GM12878 (cell line): Measurements from ENCODE around the gene SDCCAG8. TPM values are rescaled to one million over a fixed set of nuclear protein-coding genes. Genes with fewer than 3 reads are reported as not detected.

Source experiments
- ATAC-seq: fragments of 200-7000 bp; cut with Tn5 transposase; 3 replicates; pipeline ENCODE4 v1.9.1; 2020; ENCODE audit warnings: mild to moderate bottlenecking, moderate library complexity
- BruUV-seq: library from RNA; stranded (reverse); fragments of 400-500 nt; replicated peaks from 2 replicates; lab custom pipeline; 2021; lab: Mats Ljungman, UMichigan
- CTCF ChIA-PET: fragments of 300-600 bp; sonication (Branson Sonifier 250); formaldehyde crosslinking; extraction: SDS; loops from one replicate; lab custom pipeline; 2021; ENCODE audit warnings: inconsistent platforms; lab: Yijun Ruan, JAX
- POLR2A ChIA-PET: fragments of 350-600 bp; formaldehyde crosslinking; extraction: SDS; loops from one replicate; lab custom pipeline; 2021; ENCODE audit warnings: inconsistent platforms; lab: Charles Lee
- RAD21 ChIA-PET: fragments of 300-600 bp; sonication (Branson Sonifier 250); formaldehyde crosslinking; loops from one replicate; lab custom pipeline; 2023; ENCODE audit warnings: antibody characterized with exemption; ENCODE audit not compliant: unreplicated experiment; lab: Charles Lee
- SMC1A ChIA-PET: fragments of 300-600 bp; sonication (Branson Sonifier 250); formaldehyde crosslinking; loops from one replicate; lab custom pipeline; 2023; ENCODE audit not compliant: unreplicated experiment, uncharacterized antibody; lab: Charles Lee
- DNase-seq: peaks from one replicate; pipeline ENCODE4 v3.0.0-alpha.2; 2011; ENCODE audit warnings: low read depth, low spot score
- FAIRE-seq: peaks from 3 replicates; lab custom pipeline; 2011; peaks lifted over from hg19 to GRCh38; lab: Jason Lieb, UNC
- H2AFZ ChIP-seq: 2 replicates; pipeline ENCODE4 v1.6.0; 2011; ENCODE audit warnings: low read depth, low read length, control low read depth; ENCODE audit not compliant: control insufficient read depth
- H3K27ac ChIP-seq: 2 replicates; pipeline ENCODE4 v1.5.1; 2011; ENCODE audit warnings: control low read depth; ENCODE audit not compliant: control insufficient read depth, insufficient read depth
- H3K27me3 ChIP-seq, 2 experiments: replicated peaks in 1 of 2; 2 replicates each; pipeline versions ENCODE4 v1.6.0 to v1.6.1; 2011; ENCODE audit warnings: low read length in 1 of 2; ENCODE audit not compliant: control insufficient read depth in 2 of 2, insufficient read depth in 2 of 2
- H3K36me3 ChIP-seq, 2 experiments: 2 replicates each; pipeline ENCODE4 v1.5.1; 2011; ENCODE audit warnings: low read length in 1 of 2; ENCODE audit not compliant: control insufficient read depth in 2 of 2, insufficient read depth in 2 of 2
- H3K4me1 ChIP-seq: 2 replicates; pipeline ENCODE4 v1.6.1; 2011; ENCODE audit warnings: mild to moderate bottlenecking, low read length, moderate library complexity, mixed read lengths; ENCODE audit not compliant: control insufficient read depth, insufficient read depth
- H3K4me2 ChIP-seq: 2 replicates; pipeline ENCODE4 v1.6.0; 2011; ENCODE audit warnings: control low read depth; ENCODE audit not compliant: control insufficient read depth, insufficient read depth
- H3K4me3 ChIP-seq: fragments of 200-600 bp; sonication (generic); 2 replicates; pipeline ENCODE4 v1.5.1; 2016
- H3K79me2 ChIP-seq: 2 replicates; pipeline ENCODE4 v1.6.0; 2011; ENCODE audit warnings: low read length; ENCODE audit not compliant: control insufficient read depth, insufficient read depth
- H3K9ac ChIP-seq: 2 replicates; pipeline ENCODE4 v1.8.0; 2011; ENCODE audit warnings: low read length, control low read depth, mixed read lengths; ENCODE audit not compliant: control insufficient read depth, insufficient read depth
- H3K9me3 ChIP-seq: replicated peaks from 3 replicates; pipeline ENCODE4 v1.5.1; 2011; ENCODE audit warnings: mild to moderate bottlenecking, low read length; ENCODE audit not compliant: control insufficient read depth, insufficient read depth
- H4K20me1 ChIP-seq: 2 replicates; pipeline ENCODE4 v1.6.0; 2011; ENCODE audit not compliant: control insufficient read depth, insufficient read depth
- BCL11A ChIP-seq: IDR thresholded peaks from 2 replicates; pipeline ENCODE4 v1.6.1; 2011; ENCODE audit warnings: low read depth, low read length
- BCL3 ChIP-seq: IDR thresholded peaks from 2 replicates; pipeline ENCODE4 v1.6.1; 2011; ENCODE audit warnings: borderline replicate concordance, low read depth, mild to moderate bottlenecking, moderate library complexity, low read length; ENCODE audit not compliant: insufficient read depth, poor library complexity, severe bottlenecking
- CBFB ChIP-seq: IDR thresholded peaks from 2 replicates; pipeline ENCODE4 v1.6.1; 2016; ENCODE audit warnings: antibody characterized with exemption, low read depth
- NFIC ChIP-seq: IDR thresholded peaks from 2 replicates; pipeline ENCODE4 v1.6.1; 2012; ENCODE audit warnings: low read depth, mild to moderate bottlenecking, inconsistent platforms, low read length, moderate library complexity
- NFYA ChIP-seq: IDR thresholded peaks from 2 replicates; pipeline ENCODE4 v1.6.1; 2011; ENCODE audit warnings: low read depth, mild to moderate bottlenecking, low read length, improper control_type of control experiment, borderline replicate concordance
- NR2F1 ChIP-seq: fragments of 450-650 bp; conservative IDR thresholded peaks from 2 replicates; pipeline ENCODE4 v1.6.1; 2017; ENCODE audit warnings: mild to moderate bottlenecking
- POU2F2 ChIP-seq: IDR thresholded peaks from 3 replicates; pipeline ENCODE4 v1.6.1; 2011; ENCODE audit warnings: low read depth, mild to moderate bottlenecking, low read length, borderline replicate concordance
- RFX5 ChIP-seq: IDR thresholded peaks from 2 replicates; pipeline ENCODE4 v1.6.1; 2011; ENCODE audit warnings: low read depth, low read length, improper control_type of control experiment
- TCF7 ChIP-seq: IDR thresholded peaks from 2 replicates; pipeline ENCODE4 v1.6.1; 2014; ENCODE audit warnings: antibody characterized with exemption, borderline replicate concordance
- ZSCAN29 ChIP-seq: fragments of 450-650 bp; IDR thresholded peaks from 2 replicates; pipeline ENCODE4 v1.6.1; 2017; ENCODE audit warnings: mild to moderate bottlenecking, moderate library complexity
- ZZZ3 ChIP-seq: IDR thresholded peaks from 2 replicates; pipeline ENCODE4 v1.6.1; 2011; ENCODE audit warnings: low read depth; ENCODE audit not compliant: control insufficient read depth, insufficient read length
- WGBS: methylation state at CpG from one replicate; pipeline ENCODE4 v1.1.6; 2016; ENCODE audit warnings: low lambda C conversion rate; ENCODE audit not compliant: insufficient replicate concordance, insufficient coverage; ENCODE audit errors: missing lambda C conversion rate; 5-methylcytosine and 5-hydroxymethylcytosine counted together
- in situ Hi-C: fragments of 300-500 bp; cut with MboI; formaldehyde crosslinking; loops from 9 replicates; pipeline ENCODE4 v1.14.3; 2018; ENCODE audit warnings: mixed read lengths
- intact Hi-C: fragments of 100-400 bp; cut with micrococcal nuclease; formaldehyde crosslinking; loops from one replicate; pipeline ENCODE4 v1.14.2; 2022; ENCODE audit not compliant: unreplicated experiment
- polyA plus RNA-seq, 11 experiments: library from polyadenylated mRNA; depleted of rRNA in 4 of 11; unstranded in 6 of 11; stranded (reverse) in 5 of 11; fragments of >200 nt; fragmentation: Nextera tagmentation in 4 of 11; fragmentation: Illumina TruSeq in 1 of 11; extraction: Ambion mirVana in 4 of 11; extraction: Trizol in 1 of 11; gene quantifications; 1 replicate in 1 of 11; 2 replicates in 10 of 11; pipeline versions ENCODE4 v1.2.1 to v1.2.3, GENCODE V29; 2011 to 2016; ENCODE audit warnings: inconsistent platforms in 2 of 11, missing spikeins in 2 of 11, low read depth in 1 of 11
- total RNA-seq, 4 experiments: library from RNA; depleted of rRNA in 3 of 4; stranded (reverse); fragments of >200 nt in 3 of 4; fragmentation: Illumina TruSeq in 1 of 4; extraction: Trizol in 1 of 4; gene quantifications; 2 replicates each; pipeline versions ENCODE4 v1.2.1 to v1.2.3, GENCODE V29; 2013 to 2021

The SDCCAG8 gene
- total and polyA plus RNA-seq, 10 of the 15 experiments (the other 5 are each of a cell fraction or from before 2014, with no cell fraction given) = 15.0 to 25.6 (median 20.6) TPM

- TF ChIP-seq BCL3 (no peak), ZZZ3 (no peak), CBFB (no peak), ZSCAN29 (no peak), BCL11A (no peak), TCF7 (no peak), NFYA (no peak), POU2F2 (no peak)
Observed at GRCh38 chr1:243488459-243489157, 232.8 kb downstream of the SDCCAG8 start (continued).

- TF ChIP-seq RFX5 (no peak), NFIC (no peak), NR2F1 (no peak)
- FAIRE-seq = no peak
Observed at GRCh38 chr1:243489158-243489527, 233.3 kb downstream of the SDCCAG8 start.

More at GRCh38 chr1:243489158-243489527, 233.3 kb downstream of the SDCCAG8 start:
- no peaks in the 10 kb centered on the region for H3K9me3 ChIP-seq
- no peak overlapping the region for H2AFZ ChIP-seq
- DNase-seq (no peak), ATAC-seq (no peak)
- ChIA-PET POLR2A (no interaction called here), CTCF (no interaction called here), SMC1A (no interaction called here), RAD21 (no interaction called here)
- intact Hi-C loops (no loop called here), in situ Hi-C loops (no loop called here)
- no peaks in the 10 kb centered on the region for H4K20me1 ChIP-seq
- WGBS = 96% methylated on average over 23 of the region's 24 CpGs
- H3K36me3 ChIP-seq = no peaks in the 10 kb centered on the region; a peak in 1 of 4 replicates
- no TSS peak for BruUV-seq
- no peaks in the 10 kb centered on the region for H3K4me1 ChIP-seq
- no peak overlapping the region for H3K4me3 ChIP-seq
- no peak overlapping the region for H3K9ac ChIP-seq
- H3K79me2 ChIP-seq = no peaks in the 10 kb centered on the region
- H3K27ac ChIP-seq = no peak overlapping the region
- no peaks in the 10 kb centered on the region for H3K27me3 ChIP-seq
- no peak overlapping the region for H3K4me2 ChIP-seq
